Germinal center (tissue), 1 donor: Measurements from ENCODE around the gene MGAT1.
"Not testable (repeated sequence)": the region's sequence is repeated elsewhere in the genome, so short reads cannot be mapped to it uniquely, and the experiment has no call there.

Source experiments
- DNase-seq: peaks from one replicate; pipeline ENCODE4 v3.0.0; 2012; ENCODE audit warnings: mixed read lengths, low spot score

Gene MGAT1

DNA sequence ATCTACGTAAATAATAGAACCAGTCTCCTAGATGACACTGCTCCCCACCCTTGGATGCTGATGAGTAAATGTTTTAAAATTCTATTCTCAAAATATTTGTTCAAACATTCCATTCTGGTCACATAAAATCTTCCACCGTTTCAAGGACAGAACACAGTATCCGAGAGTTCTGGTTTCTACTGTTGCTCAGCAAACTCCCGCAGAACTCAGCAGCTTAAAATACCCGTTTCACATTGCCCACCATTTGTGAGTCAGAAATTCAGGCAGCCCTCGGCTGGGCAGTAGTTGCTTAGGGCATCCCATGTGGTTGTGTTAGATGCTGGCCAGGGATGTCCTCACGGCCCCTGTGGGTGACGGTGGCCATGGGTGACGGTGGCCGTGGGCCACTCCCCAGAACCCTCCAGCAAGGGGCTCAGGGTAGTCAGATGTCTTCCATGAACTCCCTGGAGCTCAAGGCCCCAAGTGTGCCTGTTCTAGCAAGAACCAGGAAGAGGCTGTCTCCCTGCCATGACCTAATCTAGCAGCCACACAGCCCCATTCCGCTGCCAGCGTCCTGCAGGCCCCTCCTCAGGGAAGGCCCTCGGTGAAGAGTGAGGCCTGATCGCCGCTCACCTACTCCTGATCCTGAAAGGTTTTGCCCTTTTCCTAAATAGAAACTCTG lies 17.4 kb downstream of the MGAT1 start:
- DNase-seq, result no peak

DNA sequence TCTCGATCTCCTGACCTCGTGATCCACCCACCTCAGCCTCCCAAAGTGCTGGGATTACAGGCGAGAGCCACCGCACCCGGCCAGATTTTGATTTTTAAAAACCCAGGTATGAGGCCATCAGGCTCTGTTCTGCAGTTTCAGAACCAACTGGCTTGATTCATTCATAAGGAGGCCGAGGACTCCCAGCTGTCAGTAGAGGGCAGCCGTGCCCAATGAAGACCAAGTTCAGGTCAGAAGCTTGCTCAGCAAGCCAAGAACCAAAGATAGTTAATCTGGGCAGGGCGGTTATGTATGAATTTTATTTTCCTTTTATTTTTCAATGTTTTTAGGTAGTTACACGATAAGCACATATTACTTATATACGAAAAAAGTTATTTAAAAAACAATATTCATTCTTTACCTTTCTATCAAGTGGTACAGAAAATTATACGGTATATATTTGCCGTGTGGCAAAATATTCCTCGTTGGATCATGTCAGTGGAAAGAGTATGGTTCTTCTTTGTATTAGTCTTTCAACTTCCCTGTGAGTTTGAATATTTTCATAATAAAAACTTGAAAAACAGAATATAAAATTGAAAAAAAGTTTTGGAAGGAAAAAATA lies 18.0 kb downstream of the MGAT1 start:
- DNase-seq, result peak; percentile 69

DNA sequence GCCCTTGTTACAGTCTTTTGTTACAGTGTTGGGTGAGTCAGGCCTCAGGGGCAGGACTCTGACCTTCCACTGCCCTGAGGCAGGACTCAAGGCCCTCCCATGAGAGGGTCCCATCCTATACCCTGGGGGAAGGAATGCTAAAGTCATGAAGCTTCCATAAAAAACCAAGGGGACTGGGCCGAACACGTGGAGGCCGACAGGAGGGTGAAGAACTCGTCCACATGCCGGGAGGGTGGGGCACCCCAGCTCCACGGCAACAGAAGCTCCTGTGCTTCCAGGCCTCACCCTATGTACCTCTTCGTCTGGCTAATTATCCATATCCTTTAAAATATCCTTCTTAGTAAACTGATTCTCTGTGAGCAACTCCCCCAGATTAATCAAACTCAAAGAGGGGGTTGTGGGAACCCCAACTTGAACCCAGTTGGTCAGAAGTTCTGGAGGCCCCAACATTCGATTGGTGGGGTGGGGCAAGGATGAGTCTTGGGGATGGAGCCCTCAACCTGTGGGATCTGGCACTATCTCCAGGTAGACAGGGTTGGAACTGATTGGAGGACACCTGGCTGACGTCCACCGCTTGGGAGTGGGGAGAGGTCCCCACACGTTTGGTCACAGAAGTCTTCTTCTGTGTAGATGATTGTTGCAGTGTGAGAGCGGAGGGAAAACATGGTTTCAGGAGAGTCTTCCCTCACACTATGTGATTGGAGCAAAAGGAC lies 19.1 kb downstream of the MGAT1 start:
- no peak for DNase-seq

GRCh38 chr5:180782748-180783147 lies 19.9 kb downstream of the MGAT1 start:
- DNase-seq, result no peak

GRCh38 chr5:180781900-180782326 lies 20.7 kb downstream of the MGAT1 start:
- DNase-seq, result not testable (repeated sequence)

- DNase-seq, result no peak
These were observed 22.5 kb downstream of the MGAT1 start for GRCh38 chr5:180779985-180780610.

- DNase-seq, result no peak
These were observed 25.1 kb downstream of the MGAT1 start for GRCh38 chr5:180777475-180777874.

DNA sequence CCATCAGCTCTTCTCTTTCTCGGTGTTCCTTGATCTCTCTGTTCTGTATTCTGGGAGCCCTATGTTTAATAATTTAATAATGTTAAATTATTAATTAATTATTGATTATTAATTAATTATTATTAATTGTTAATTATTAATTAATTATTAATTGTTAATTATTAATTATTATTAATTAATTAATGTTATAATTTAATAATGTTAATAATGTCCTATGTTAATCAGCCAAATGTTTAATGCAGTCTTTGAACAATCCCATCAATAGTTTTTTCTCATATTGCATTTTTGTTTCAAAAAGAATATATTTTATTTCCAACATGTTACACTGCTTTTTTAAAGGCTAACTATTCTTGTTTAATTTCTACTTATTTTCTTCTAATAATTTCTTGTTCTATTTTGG lies 26.2 kb downstream of the MGAT1 start:
- DNase-seq, result no peak

GRCh38 chr5:180775624-180776023 lies 27.0 kb downstream of the MGAT1 start:
- DNase-seq, result no peak

DNA sequence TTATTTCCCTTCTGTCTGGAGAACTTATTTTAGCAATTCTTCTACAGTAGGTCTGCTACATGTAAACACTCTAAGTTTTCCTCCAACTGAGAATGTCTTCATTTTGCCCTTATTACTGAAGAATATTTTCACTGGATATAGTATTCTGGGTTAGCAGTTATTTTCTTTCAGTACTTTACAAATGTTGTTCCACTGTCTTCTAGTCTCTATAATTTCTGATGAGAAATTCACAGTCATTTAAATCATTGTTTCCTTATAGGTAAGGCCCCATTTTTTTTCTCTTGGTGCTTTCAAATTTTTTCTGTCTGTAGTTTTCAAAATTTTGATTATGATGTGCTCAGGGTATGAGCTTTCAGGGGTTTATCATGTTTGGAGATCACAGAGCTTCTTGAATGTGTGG lies 30.8 kb downstream of the MGAT1 start:
- no peak for DNase-seq

DNA sequence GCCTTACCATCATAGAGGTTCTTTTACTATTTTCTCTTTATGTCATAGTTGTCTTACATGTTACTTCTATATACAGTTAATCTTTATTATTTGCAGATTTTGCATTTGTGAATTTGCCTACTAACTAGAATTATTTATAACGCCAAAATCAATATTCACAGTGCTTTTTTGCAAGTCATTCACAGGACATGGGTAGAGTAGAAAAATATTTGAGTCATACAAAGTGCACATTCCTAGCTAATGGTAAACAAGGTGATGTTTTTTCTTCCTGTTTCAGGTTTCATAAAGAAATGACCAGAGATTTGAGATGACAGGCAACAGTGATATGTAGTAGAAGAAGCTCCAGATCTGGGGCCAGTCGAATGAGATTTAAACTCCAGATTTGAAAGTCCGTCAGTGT lies 32.8 kb downstream of the MGAT1 start:
- DNase-seq, result no peak

DNA sequence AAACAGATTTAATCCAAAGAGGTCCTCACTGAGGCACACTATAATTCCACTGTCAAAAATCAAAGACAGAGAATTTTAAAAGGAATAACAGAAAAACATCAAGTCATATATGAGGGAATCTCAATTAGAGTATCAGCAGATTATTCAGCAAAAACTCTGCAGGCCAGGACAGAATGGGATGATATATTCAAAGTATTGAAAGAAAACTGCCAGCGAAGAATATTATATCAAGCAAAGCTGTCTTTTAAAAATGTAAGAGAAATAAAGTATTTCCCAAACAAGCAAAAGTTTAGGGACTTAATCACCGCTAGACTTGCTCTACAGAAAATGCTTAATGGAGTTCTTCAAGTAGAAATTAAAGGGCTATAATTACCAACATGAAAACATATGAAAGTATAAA lies 47.0 kb downstream of the MGAT1 start:
- DNase-seq, result no peak

- DNase-seq, result no peak
These were observed 58.4 kb downstream of the MGAT1 start for GRCh38 chr5:180744253-180744652.

DNA sequence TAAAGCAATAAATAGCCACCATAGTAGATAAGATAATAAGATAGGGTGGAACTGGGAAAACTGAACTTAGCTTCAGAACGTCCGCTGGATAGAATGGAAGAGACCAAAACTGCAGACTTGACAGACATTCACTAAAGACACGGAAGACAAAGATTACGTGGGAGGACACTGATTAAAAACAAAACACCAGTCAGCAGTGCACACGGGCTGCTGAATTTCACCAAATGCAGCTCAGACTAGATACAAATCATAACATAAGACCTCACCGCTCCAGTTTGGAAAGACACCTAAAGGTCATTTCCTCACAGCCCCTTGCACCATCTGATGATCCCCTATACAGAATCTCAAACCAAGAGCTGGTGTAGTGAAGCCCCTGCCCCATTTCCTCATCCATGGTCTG lies 59.9 kb downstream of the MGAT1 start:
- no peak for DNase-seq

DNA sequence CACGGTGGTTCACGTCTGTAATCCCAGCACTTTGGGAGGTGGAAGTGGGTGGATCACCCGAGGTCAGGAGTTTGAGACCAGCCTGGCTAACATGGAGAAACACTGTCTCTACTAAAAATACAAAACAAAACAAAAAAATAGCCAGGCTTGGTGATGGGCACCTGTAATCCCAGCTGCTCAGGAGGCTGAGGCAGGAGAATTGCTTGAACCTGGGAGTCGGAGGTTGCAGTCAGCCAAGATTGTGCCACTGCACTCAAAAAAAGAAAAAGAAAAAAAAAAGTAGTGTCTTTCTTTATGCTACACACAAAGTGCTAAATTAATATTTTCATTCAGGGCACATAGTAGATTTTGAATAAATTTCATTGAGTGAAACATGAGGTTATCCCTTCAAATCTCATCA lies 61.7 kb downstream of the MGAT1 start:
- not testable (repeated sequence) for DNase-seq

DNA sequence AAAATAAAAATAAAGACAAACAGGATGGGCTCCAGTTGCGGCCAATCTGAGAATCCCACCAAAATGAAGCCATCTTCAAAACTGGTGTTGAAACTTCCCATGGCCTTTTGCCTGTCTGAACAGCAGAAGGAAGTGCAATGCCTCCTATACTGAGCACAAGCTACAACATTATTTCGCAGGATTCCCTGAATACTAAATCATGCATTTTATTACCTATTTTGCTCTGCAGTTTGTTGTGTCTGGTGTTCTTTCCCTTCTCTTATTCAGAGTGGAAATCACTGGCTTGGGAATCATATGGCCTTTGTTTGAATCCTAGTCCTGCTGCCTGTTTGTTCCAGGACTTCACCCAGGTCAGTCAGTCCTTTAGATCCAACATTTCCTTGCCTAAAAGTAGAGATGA lies 62.6 kb downstream of the MGAT1 start, which contains the start of gene OR2Y1:
OR2Y1 (minus strand) TSS at position 101 of the 400 bp plus-strand sequence; CDS start at position 101, 0 bp downstream.
- DNase-seq, result no peak

DNA sequence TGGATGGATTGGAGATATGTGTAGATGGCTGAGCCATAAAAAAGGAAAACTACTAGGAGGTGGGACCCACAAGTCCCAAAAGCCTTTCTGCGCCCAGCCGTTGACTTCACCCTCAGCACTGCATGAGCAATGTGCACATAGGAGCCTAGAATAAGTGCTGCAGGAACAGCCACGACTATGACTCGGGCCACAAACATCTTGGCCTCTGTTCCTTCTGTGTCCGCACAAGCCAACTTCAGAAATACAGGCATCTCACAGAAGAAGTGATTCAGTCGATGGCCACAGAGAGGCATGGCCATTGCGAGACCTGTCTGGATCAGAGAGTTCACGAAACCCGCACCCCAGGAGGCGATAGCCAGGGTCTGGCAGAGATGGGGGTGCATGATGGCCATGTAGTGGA lies 63.3 kb downstream of the MGAT1 start:
- DNase-seq, result no peak

DNA sequence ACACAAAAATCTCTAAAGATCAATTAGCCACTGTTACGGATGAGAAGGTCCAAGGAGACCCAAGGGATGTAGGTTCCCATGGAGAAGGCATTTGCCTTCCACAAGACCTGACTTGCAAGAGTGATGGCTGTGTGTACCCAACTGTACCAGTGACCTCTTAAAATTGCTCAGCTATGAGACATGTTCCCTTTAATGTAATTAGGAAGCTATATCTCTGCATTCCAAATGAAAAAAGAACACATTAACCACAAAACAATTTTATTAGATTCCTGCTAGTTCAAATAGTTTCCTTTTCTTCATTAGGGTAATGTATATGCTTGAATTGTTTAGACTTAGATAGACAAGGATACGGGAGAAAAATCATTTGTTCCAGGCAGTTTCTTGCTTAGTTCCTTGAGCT lies 66.1 kb downstream of the MGAT1 start:
- no peak for DNase-seq
